Stimulated activated CD8-positive, alpha-beta memory T cell treated with anti-CD3 and anti-CD28 coated beads, Interleukin-12 subunit alpha, Interleukin-12 subunit beta, amount 100 ng/mL, for 24 hours (primary cell): ENCODE results near the gene CCDC188.

Experiments
- DNase-seq: peaks from one replicate; pipeline ENCODE4 v3.0.0-alpha.2; 2020; ENCODE audit errors: extremely low read depth

Gene CCDC188

DNA sequence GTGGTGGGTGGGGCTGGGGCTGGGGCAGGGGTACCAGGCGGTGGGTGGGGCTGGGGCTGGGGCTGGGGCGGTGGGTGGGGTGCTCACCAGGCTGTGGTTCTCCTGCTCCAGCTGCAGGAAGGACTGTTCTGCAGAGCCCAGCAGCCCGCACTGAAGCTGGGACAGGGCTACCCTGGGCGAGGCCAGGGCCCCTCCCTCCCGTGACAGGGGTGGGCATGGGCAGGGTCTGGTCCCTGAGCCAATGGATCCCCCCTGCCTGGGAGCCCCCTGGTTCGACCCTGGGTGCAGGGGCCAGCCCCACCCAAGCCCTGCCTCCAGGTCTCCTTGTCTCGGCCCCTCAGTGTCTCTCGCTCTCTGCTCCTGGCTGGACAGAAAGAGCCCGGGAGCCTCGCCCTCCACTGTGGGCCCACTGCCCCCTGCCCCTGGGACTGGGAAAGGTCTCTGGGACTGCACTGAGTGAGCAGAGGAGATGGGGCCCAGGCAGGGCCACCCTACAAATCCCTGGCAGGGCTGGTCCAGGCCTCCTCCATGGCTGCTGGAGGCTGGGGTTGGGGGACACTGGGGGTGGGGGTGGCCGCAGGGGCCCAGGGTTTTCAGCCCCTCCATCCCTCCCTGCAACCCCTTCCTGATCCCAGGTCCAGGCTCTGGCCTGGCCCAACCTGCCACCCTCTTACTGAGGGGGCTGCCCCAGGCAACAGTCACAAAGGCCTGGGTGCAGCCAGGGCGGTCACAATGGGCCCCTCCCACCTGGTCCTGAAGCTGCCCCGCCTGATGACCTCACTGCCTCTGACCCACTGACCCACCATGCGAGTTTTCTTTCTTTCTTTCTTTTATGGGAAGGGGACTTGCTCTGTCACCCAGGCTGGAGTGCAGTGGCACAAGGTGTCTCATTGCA lies at the start of gene CCDC188:
Gene CCDC188 (minus strand): TSS at position 675 of the 895 bp plus-strand sequence. CDS start 69 bp downstream, at position 606.
- no peak for DNase-seq

DNA sequence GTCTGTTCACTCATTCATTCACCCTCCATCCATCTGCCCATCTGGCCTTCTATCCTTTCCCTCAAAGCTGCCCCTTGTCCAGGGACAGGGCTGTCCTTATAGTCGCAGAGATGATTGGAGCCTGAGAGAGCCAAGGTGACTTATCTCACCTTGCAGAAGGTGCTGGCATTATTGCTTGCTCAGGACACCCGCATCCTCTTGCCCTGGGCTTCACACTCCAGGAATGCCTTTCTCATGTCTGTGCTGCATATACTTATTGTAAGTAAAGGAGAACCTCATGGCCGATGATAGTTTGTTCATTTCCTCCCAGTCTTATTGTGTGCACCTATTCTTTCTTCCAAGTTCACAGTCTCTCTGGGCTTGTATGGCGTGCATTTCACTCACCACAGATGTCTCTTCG lies 49.1 kb upstream of the CCDC188 start:
- DNase-seq, result no peak

DNA sequence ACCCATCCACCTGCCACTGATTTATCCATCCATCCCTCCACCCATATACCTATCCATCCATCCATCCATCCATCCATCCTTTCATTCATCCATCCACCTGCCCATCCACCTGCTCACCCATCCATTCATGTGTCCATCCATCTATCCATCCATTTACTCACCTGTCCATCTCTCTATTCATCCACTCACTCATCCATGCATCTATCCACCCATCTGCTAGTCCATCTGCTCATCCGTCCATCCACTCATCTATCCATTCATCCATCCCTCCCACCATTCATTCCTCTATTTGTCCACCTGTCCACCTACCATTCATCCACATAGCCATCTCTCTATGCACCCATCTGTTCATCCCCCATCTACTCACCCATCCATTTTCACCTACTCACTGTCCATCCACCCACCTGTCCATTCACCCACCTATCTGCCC lies 48.6 kb upstream of the CCDC188 start:
- DNase-seq, result no peak

DNA sequence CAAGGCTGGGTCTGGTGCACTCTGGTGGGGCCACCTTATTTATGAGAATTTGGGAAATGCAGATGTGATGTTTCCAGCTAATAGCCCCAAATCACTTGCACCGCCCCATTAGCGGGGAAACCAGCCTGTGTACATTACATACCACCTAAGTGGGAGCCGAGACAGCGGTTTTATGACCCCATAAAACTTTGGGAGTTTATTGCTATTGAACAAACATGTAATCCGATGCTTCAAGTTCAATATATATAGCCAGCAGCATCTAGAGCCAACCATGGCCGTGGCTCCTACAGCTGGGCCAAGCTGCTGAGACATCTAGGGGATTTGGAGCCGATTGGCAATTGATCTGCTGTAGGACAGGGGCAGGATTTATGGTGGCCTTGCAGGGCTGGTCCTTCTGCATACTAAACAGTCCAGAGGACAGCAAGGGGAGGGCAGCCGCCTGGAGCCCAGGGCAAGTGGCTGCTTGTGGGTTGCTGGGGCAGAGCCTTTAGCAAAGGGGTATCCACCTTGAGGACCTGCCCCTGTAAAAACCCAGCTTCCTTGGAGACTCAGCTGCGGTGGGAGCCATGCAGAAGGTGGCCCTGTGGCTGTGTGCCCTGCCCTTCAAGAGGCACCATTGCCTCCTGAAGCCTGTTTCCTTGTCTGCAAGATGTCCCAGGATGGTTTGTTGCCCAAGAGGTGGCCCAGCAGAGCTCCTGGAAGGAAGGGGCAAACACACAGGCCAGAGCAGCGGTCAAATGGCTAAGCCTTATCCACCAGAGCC lies 47.9 kb upstream of the CCDC188 start:
- DNase-seq, result no peak

DNA sequence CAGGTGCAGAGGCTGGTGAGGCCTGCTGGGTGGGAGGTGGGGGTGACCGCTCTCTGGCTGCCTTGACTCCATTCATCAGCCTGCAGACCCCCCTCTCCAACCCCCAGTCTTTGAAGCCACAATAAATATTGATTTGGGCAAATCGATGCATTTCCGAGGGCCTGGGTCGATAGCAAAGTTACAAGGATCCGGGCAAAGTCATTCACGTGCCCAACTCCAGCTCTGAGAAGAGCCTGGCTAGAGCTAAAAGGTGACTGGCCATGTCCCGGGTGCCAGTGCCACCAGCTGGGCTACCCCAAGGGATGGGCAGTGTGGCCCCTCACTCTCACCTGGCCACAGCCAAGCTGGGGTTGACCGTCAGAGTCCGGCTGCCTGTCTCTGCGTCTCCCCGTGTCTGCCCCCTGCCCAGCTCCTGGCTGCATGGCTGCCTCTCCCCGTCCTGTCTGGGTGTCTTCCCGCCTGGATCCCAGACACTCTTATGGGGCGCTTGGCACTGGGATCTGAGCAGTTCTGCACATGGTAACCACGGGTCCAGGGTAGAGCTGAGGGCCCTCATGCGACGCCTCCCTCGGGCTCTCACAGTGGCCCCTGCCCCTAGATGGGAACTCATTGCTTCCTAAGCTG lies 46.7 kb upstream of the CCDC188 start:
- DNase-seq, result no peak

DNA sequence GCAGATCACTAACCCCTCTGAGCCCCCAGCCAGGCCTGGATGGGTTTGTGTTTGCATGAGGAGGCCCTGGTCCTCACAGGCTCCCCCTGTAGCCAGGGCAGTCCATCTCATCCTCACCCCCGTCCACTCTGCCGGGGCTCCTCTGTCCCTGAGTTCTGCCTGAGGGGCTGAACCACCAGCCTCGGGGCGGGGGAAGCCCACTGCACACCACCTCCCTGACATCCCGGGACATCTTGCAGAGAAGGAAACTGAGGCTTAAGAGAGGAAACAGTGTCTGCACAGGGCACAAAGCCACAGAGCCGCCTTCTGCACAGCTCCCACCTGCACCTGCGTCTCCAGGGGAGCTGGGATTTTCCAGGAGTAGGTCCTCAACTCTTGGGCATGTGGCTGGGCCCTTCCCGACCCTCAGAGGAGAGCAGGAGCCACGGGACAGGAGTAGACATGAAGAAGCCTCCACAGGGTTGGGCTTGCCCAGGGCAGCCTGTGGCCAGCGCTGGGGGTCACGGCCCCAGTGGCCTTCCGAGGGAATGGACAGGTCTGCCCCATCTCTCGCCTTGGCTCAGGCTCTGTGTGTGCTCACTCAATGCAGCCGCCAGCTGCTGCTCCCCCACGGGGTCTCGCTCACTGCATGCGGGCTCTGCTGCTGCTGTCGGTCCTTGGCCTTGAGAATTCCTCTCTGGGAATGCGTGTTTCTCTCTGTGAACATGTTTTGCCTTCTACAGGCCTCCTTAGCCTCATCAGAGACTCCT lies 45.4 kb upstream of the CCDC188 start:
- no peak for DNase-seq

DNA sequence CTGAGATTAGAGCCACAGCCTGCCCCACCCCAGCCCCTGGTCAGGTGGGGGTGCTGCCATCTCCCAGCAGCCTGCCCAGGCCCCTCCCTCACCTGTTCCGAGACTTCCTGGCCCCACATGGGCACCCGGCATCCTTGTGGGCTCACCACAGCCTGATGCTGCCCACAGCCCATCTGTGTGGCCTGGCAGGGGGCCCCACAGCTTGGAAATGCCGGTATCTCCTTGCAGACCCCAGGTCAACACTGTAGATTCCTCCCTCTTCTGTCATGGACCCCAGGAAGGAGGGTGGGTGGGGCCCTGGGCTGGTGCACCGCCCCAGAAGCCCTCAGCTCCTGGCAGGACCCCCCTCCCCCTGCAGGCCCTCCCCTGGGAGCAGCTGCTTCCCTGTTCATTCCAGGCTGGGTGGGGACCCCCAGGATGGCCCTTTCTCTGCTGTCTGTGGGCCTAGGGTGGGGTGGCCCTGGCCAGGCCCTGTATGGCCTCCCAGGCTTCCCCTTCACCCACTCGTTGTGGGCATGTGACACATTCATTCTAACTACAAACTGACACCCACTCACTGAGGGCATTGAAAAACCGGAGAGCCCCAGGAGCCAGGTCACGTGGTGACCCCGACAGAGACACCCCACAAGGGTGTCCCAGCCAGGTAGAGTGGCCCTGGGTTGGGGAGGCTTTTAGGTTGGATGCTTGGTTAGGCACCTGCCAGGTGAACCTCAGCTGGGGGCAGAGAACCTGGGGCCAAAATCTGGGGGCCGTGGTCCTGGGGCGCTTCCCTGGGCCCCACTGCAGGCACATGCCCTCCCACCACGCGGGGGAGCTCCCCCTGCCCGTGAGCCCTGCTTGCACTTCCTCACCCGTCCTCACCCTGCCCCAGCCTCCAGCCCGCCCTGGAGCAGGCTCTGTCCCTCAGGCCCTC lies 44.1 kb upstream of the CCDC188 start:
- DNase-seq, result no peak

DNA sequence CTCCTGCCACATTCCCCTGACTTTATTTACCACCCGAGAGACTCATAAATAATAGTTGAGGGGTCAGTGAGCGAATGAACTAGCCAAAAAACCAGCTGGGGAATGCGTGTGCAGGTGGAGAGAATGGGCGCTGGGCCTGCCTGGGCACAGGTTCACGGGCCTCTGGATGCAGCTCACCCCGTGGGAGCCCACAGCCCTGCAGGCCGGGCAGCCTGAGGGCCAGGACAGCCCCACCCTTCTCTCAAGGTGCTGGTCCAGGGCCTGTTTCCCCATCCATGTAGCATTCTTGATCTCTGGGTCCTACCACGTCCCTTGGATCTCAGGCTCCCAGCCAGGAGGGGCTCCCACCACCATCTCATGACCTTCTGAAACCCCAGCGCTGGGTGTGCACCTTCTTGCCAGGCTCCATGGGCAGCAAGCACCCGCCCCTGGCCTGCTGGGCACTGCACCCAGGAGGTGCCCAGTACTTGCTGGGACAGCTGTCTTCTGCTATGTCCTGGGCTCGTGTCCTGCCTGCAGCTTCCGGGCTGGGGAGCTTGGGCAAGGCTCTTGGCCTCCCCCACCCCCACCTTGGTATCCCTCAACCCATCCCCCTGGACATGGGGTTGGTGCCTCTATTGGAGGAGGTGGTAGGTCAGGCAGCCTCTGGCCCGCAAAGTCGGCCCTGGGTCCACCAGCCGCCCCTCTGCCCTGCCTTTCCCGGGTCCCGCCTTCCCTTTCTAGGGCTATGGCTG lies 43.1 kb upstream of the CCDC188 start:
- no peak for DNase-seq

DNA sequence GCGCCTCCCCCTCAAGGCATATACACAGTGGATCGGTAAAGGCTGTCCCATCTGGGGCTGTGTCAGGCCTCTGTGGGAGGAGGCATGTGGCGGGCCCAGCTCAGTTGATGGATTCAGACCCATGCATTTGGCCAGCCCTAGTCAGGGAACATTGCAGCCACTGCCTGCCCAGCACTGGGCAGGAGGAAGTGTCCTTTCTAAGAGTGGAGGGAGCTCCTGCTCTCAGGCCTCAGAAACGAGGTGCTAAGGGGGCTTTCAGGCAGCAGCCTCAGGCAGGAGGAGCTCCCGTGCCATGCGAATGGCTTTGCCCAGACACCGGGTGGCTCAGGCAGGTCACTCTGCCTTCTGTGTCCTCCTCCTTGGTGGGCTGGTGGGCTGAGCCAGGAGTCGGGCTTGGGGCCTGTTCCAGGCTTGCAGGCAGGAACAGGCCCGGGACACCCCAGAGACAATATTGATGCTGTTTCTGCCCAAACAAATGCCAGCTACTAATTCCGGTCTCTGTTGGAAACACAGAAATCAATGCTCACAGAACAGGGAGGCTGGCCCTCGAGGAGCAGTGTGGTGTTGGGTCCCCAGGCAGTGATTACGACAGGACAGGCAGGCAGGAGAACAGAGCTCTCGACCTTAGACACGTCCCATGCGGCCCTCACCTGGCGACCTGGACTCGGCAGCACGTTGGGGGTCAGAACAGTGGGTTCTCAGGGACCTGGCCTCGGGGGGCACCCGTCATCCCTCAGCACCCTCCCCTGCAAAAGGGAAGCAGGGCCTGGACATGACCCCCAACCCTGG lies 42.3 kb upstream of the CCDC188 start:
- no peak for DNase-seq

DNA sequence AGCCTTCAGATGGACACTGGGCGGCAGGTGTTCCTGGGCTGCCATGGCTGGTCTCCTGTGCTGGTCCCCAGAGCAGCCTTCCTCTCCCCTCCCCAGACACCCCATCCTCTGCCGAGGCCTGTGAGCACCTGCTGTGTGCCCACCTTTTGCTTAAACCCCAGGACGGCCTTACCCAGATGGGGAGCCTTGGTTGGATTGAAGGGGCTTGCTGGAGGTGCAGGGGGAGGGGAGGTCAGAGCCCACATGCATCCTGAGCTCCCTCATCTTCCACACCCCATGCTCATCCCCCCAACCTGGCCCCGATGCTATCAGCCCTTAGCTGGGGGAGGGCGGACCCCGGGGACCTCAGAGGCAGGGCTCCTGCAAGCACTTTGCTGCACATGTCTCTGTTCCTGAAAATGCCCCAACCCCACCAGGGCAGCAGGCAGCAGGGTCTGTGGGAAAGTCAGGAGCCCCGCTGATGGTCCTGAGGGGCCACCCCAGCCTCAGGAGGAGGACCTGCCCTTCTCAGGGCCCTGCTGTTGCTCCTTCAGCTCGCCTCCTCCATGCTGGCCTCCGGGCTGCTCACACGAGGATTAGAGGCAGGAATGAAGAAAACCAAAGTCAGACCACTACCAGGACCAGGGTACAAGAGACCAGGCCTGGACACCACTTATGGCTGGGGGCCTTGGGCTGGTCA lies 41.6 kb upstream of the CCDC188 start:
- no peak for DNase-seq

DNA sequence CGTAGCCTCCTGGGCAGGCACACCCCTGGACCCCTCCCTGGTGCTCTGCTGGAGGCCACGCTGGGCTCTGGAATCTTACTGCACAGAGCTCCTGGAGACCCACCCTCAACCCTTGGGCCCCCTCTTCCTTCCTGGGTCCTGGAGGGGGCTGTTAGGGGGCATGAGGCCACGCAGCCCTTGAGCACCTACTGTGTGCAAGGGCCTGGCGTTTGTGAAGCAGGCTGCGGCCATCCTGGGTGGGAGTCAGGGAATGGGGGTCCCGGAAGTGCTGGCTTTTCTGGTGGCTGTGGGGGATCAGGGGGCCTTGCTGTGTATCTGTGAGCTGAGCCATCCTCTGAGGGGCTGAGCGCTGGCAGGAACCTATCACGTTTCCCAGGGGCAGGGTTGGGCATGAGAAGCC lies 40.9 kb upstream of the CCDC188 start:
- no peak for DNase-seq

DNA sequence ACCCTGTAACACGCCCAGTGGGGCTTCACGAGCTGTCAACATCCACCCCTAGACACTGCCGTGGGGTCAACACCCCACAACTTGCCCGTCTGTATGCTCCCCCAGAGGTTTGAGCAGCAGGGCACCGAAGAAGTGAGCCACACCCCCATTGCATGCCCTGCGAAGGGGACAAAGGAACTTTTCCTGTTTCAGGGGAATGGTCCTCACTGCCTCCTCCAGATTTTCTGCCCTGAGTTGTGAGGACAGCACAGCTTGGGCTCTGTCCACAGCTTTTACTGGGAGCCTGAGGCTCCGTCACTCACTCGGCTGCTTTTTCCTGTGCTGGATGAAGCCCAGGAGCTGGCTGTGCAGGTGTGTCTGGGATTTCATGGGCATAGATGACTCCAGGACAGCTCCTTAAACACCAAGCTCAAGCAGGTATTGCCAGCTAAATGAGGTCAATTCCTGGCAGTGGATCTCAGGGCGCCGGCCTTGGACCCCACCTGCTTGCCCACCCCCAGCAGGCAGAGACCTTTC lies 40.2 kb upstream of the CCDC188 start:
- no peak for DNase-seq

DNA sequence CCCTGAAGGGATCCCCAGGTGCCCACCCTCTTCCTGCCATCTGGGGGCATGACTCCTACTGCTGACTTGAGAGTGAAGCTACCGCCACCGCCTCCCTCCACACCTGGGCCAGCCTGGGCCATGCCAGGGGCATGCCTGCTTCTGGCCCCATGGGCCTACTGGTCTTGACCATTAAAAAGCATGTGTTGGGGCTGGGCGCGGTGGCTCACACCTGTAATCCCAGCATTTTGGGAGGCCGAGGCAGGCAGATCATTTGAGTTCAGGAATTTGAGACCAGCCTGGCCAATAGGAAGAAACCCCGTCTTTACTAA lies 37.7 kb upstream of the CCDC188 start:
- DNase-seq, result no peak

DNA sequence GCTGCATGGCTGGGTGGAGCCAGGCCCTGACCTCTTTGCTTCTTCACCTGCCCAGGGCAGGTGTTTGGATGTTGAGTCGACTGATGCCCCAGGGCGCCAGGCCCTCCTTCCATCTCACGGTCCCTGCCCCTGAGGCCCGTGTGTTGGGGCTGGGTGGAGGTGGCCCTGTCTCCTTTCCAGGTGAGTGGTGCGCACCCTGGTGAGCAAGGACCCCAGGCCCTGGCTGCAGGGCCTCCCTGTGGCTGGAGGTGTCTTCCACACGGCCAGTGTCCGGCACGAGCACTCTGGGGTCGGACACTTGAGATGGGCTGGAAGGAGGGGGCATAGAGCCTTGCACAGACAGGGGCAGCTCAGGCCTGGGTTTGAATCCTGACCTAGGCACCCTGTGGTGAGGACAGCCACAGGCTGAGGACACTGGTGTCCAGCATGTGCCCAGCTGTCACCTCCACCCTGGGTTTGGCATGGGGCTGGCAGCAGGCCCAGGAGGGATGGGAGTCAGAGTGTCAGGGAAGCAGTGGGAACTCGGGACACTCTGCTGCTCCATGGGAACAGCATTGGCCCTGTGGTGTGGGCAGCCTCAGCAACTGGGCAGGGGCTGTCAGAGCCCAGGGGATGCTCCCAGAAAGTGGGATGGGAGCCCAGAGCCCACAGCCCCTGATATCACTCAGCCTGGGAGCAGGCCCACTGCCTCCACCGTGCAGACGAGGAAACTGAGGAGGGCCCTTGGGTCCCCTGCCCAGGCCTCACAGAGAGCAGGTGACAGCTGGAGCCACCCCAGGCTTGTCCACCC lies 37.1 kb upstream of the CCDC188 start:
- no peak for DNase-seq

DNA sequence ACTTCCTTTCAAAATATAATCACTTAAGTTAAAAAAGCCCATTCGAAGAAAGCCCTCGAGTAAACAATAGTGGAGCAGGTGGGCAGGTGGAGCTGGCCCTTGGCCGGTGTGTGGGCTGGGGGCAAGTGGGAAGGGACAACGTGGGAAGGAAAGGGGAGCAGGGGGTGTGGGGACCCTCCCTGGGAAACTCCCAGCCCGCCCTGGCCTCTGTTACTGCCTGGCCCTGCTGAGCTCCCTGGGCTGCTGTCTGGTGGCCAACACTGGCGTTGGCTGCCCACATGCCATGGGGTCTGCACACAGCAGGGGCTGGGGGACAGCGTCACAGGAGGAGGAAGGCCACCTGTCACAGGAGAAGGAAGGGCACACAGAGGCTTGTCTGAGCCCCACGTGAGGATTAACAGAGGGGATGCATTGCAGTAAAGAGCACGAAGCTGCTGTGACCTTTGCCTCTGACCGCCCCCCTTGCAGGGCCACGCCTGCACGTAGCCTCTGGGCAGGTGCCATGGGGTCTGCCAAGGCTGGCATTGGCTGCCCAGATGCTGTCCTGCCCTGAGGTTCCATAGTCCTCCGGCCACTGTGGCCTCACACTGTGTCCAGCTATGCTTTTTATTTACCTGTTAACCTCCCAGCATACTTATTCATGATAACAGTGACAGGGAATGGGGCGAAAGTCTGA lies 36.2 kb upstream of the CCDC188 start:
- DNase-seq, result no peak

DNA sequence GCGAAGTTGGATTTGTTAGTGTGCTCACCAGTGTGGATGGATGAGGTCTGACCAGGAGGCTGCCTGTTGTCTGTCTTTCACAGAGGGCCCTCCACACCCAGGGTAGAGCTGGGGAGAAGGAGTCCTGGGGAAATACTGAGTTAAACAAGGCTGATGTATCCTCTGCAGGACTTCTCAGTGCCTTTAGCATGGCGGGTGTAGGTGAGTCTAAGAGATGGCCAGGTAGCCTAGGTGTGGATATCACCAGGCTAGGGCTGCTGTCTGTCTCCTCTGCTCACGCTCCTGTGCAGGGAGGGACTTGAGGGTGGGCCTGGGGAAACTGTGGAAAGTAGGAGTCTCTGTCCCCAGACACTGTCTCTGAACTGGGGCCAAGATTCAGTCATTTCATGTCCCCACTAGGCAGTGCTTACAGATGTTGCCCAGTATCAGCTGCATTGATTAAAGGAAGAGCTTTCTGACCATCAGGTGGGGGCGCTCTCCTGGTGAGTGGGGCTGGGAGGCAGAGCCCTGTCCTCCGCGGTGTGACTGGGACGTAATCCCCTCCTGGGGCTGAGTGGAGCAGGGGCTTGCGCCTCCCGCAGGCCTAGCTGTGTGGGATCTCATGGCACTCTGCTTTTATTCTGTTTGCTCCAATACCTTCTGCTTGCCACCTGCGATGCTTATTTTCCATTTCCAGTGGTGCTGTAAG lies 35.5 kb upstream of the CCDC188 start:
- no peak for DNase-seq

DNA sequence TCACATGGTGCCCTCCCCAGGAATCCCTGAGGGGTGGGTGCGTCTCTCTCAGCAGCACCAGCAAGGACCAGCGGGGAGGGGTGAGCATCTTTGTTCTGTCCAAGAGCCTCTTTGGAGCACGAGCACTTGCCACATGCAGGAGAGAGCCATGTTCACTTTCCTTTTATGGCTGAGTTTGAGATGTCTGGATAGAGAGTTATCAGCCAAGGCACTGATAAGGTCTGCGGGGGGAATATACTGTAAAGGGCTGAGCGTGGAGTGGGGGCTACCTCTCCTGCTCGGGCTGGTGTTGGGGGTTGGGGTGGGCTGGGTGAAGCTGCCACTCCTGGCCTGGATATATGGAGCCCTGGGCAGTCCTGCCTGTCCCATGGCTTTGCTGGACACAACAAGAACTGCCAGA lies 34.9 kb upstream of the CCDC188 start:
- no peak for DNase-seq
